Right lung (tissue), 5 donors: ENCODE data around the gene SEC23A. TPM values are rescaled to one million over a fixed set of nuclear protein-coding genes. Genes with fewer than 3 reads are reported as not detected.
"Not testable (repeated sequence)": the region's sequence is repeated elsewhere in the genome, so short reads cannot be mapped to it uniquely, and the experiment has no call there.

Source experiments
- DNase-seq, 2 donors: peaks; one replicate each; pipeline ENCODE4 v3.0.0-alpha.2; 2013
- polyA plus RNA-seq, 5 donors: library from polyadenylated mRNA; unstranded; fragments of 120-200 nt; gene quantifications; one replicate each; pipeline versions ENCODE4 v1.2.1 to v1.2.3, GENCODE V29; 2013; ENCODE audit warnings: inconsistent platforms in 1 of 5, low replicate concordance in 1 of 5; ENCODE audit not compliant: insufficient read length in 5 of 5, insufficient read depth in 1 of 5

SEC23A gene
- polyA plus RNA-seq, 5 donors: 51.0 to 65.9 (median 62.2) TPM

GRCh38 chr14:39099215-39099614, 3.8 kb downstream of the SEC23A start:
- not testable (repeated sequence) for DNase-seq

- DNase-seq: no peak
These were observed 5.9 kb downstream of the SEC23A start for GRCh38 chr14:39097159-39097558.

- DNase-seq: no peak
These were observed 8.5 kb downstream of the SEC23A start for GRCh38 chr14:39094515-39094914.

- DNase-seq: no peak
These were observed 11.3 kb downstream of the SEC23A start for GRCh38 chr14:39091716-39092115.

GRCh38 chr14:39090548-39091111, 12.4 kb downstream of the SEC23A start:
- no peak for DNase-seq

GRCh38 chr14:39087493-39087892, 15.5 kb downstream of the SEC23A start:
- DNase-seq: no peak

GRCh38 chr14:39085933-39086332, 17.1 kb downstream of the SEC23A start:
- no peak for DNase-seq

- no peak for DNase-seq
These were observed 19.9 kb downstream of the SEC23A start for GRCh38 chr14:39083127-39083526.

GRCh38 chr14:39080886-39081285, 22.1 kb downstream of the SEC23A start:
- no peak for DNase-seq

GRCh38 chr14:39071096-39071495, 31.9 kb downstream of the SEC23A start:
- no peak for DNase-seq

- DNase-seq: no peak
These were observed 33.1 kb downstream of the SEC23A start for GRCh38 chr14:39069923-39070322.

- not testable (repeated sequence) for DNase-seq
These were observed 33.7 kb downstream of the SEC23A start for GRCh38 chr14:39069169-39069805.

GRCh38 chr14:39060818-39061437, 42.1 kb downstream of the SEC23A start:
- DNase-seq: no peak

- DNase-seq: no peak
These were observed 47.1 kb downstream of the SEC23A start for GRCh38 chr14:39055786-39056474.

- not testable (repeated sequence) for DNase-seq
These were observed 50.1 kb downstream of the SEC23A start for GRCh38 chr14:39052869-39053454.

- no peak for DNase-seq
These were observed 52.6 kb downstream of the SEC23A start for GRCh38 chr14:39050389-39050788.

- DNase-seq: not testable (repeated sequence)
These were observed 57.1 kb downstream of the SEC23A start for GRCh38 chr14:39045889-39046288.

- no peak for DNase-seq
These were observed 59.6 kb downstream of the SEC23A start for GRCh38 chr14:39043352-39043943.

- no peak for DNase-seq
These were observed 62.5 kb downstream of the SEC23A start for GRCh38 chr14:39040529-39040928.

- no peak for DNase-seq
These were observed 64.5 kb downstream of the SEC23A start for GRCh38 chr14:39038542-39038941.

GRCh38 chr14:39036760-39037159, 66.3 kb downstream of the SEC23A start:
- no peak for DNase-seq

GRCh38 chr14:39035336-39035735, 67.7 kb downstream of the SEC23A start:
- no peak for DNase-seq
